22Rv1 (cell line): Measurements from ENCODE around the gene GREB1L.

Experiments used
- ZFX ChIP-seq: fragments of 450-650 bp; IDR thresholded peaks from 2 replicates; pipeline ENCODE4 v1.6.1; 2017; ENCODE audit warnings: antibody characterized with exemption, borderline replicate concordance
- TF ChIP-seq, protein P1 (sequence below): fragments of 450-650 bp; IDR thresholded peaks from 2 replicates; pipeline ENCODE4 v1.5.1; 2017; ENCODE audit warnings: mild to moderate bottlenecking

- TF ChIP-seq, protein P1, sequence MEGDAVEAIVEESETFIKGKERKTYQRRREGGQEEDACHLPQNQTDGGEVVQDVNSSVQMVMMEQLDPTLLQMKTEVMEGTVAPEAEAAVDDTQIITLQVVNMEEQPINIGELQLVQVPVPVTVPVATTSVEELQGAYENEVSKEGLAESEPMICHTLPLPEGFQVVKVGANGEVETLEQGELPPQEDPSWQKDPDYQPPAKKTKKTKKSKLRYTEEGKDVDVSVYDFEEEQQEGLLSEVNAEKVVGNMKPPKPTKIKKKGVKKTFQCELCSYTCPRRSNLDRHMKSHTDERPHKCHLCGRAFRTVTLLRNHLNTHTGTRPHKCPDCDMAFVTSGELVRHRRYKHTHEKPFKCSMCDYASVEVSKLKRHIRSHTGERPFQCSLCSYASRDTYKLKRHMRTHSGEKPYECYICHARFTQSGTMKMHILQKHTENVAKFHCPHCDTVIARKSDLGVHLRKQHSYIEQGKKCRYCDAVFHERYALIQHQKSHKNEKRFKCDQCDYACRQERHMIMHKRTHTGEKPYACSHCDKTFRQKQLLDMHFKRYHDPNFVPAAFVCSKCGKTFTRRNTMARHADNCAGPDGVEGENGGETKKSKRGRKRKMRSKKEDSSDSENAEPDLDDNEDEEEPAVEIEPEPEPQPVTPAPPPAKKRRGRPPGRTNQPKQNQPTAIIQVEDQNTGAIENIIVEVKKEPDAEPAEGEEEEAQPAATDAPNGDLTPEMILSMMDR = no peak
- no peak for TF ChIP-seq ZFX
Measured at GRCh38 chr18:21257386-21257785, 15.4 kb downstream of the GREB1L start.
